Posterior cingulate gyrus (tissue), 11 donors: ENCODE measurements around the gene GSKIP.
"Not testable (repeated sequence)": the region's sequence is repeated elsewhere in the genome, so short reads cannot be mapped to it uniquely, and the experiment has no call there.

Source experiments
- DNase-seq, 10 donors: peaks; one replicate each; pipeline versions ENCODE4 v3.0.0 to v3.0.0-alpha.2; 2020 to 2021; ENCODE audit warnings: mixed read lengths in 3 of 10
- intact Hi-C: fragments of 100-400 bp; cut with DNase I; formaldehyde crosslinking; loops from one replicate; pipeline ENCODE4 v1.15.1; 2023

Gene GSKIP

GRCh38 chr14:96362965-96363750 lies at the start of gene GSKIP, which contains the start of gene ATG2B:
Gene GSKIP (plus strand): TSS chr14:96363526. CDS start chr14:96382248, 18,722 bp downstream.
Gene ATG2B (minus strand): TSS chr14:96363341. CDS start chr14:96362976, 365 bp downstream.
- intact Hi-C loops = loop anchor here (1.0 kb wide), 1 partner anchor 29 kb away; the partner anchor contains the start of gene AK7
- DNase-seq = peak; percentile 90 to 99 (median 95)

GRCh38 chr14:96316087-96316486 lies 47.2 kb upstream of the GSKIP start:
- intact Hi-C loops = no loop called here
- no peak for DNase-seq

GRCh38 chr14:96318836-96319235 lies 44.5 kb upstream of the GSKIP start:
- no peak for DNase-seq
- intact Hi-C loops = no loop called here

- no peak for DNase-seq
- intact Hi-C loops = no loop called here
Measured at GRCh38 chr14:96320605-96321004, 42.7 kb upstream of the GSKIP start.

- DNase-seq = peak in 1 of 10 donors; percentile 38
- intact Hi-C loops = no loop called here
Measured at GRCh38 chr14:96324219-96324618, 39.1 kb upstream of the GSKIP start.

- intact Hi-C loops = no loop called here
- DNase-seq = no peak
Measured at GRCh38 chr14:96338551-96338950, 24.8 kb upstream of the GSKIP start.

- intact Hi-C loops = no loop called here
- DNase-seq = no peak
Measured at GRCh38 chr14:96341323-96341722, 22.0 kb upstream of the GSKIP start.

- DNase-seq = no peak
- intact Hi-C loops = no loop called here
Measured at GRCh38 chr14:96345669-96346068, 17.7 kb upstream of the GSKIP start.

- DNase-seq, intact Hi-C loops: not testable (repeated sequence)
Measured at GRCh38 chr14:96347957-96348356, 15.4 kb upstream of the GSKIP start.

GRCh38 chr14:96349286-96350075 lies 13.8 kb upstream of the GSKIP start:
- intact Hi-C loops = no loop called here
- DNase-seq = no peak

- intact Hi-C loops = no loop called here
- no peak for DNase-seq
Measured at GRCh38 chr14:96351986-96352385, 11.3 kb upstream of the GSKIP start.

GRCh38 chr14:96352708-96353107 lies 10.6 kb upstream of the GSKIP start:
- DNase-seq = no peak
- intact Hi-C loops = no loop called here

- intact Hi-C loops = no loop called here
- no peak for DNase-seq
Measured at GRCh38 chr14:96354246-96354645, 9.1 kb upstream of the GSKIP start.

GRCh38 chr14:96357216-96357615 lies 6.1 kb upstream of the GSKIP start:
- no peak for DNase-seq
- intact Hi-C loops = no loop called here

GRCh38 chr14:96359959-96360358 lies 3.4 kb upstream of the GSKIP start:
- no peak for DNase-seq
- intact Hi-C loops = no loop called here

GRCh38 chr14:96362071-96362964 lies 1.0 kb upstream of the GSKIP start:
- DNase-seq = peak in 6 of 10 donors; percentile 5 to 80 (median 16)
- intact Hi-C loops = no loop called here

- intact Hi-C loops = loop anchor here (1.0 kb wide), 1 partner anchor 28 kb away; the partner anchor contains the start of gene AK7
- DNase-seq = peak in 8 of 10 donors; percentile 13 to 87 (median 22)
Measured at GRCh38 chr14:96363751-96364336, 518 bp downstream of the GSKIP start.

- intact Hi-C loops = no loop called here
Measured at GRCh38 chr14:96364962-96365361, 1.6 kb downstream of the GSKIP start.

GRCh38 chr14:96368534-96368933 lies 5.2 kb downstream of the GSKIP start:
- intact Hi-C loops = no loop called here
- DNase-seq = no peak

More at GRCh38 chr14:96364962-96365361, 1.6 kb downstream of the GSKIP start:
- DNase-seq = no peak

- intact Hi-C loops = no loop called here
- no peak for DNase-seq
Measured at GRCh38 chr14:96370528-96370927, 7.2 kb downstream of the GSKIP start.
